ENCODE results near the gene ARHGEF40.

GRCh38 chr14:21026988-21027315, 43.2 kb upstream of the ARHGEF40 start:
- TF ChIP-seq CTCF (IDR thresholded peaks at IDR 0.05): no peak
- no peak for TF ChIP-seq POLR2AphosphoS5 (IDR thresholded peaks at IDR 0.05)
- TF ChIP-seq POLR2A (IDR thresholded peaks at IDR 0.05): no peak
